Measurements from ENCODE around the gene TMEM51.
"Not testable (repeated sequence)": the region's sequence is repeated elsewhere in the genome, so short reads cannot be mapped to it uniquely, and the experiment has no call there.

The TMEM51 gene

GRCh38 chr1:15168479-15168878 lies 14.9 kb downstream of the TMEM51 start:
- no peak for TF ChIP-seq CTCF (IDR thresholded peaks at IDR 0.05; ENCODE audit: insufficient read depth, low read depth, low read length, missing control alignments)
- peak; percentile 53 for DNase-seq (ENCODE audit: low read depth)
- no peak overlapping the region for H3K4me3 ChIP-seq (ENCODE audit: low read depth, low read length)

GRCh38 chr1:15170071-15170470 lies 16.5 kb downstream of the TMEM51 start:
- DNase-seq (ENCODE audit: low read depth), result no peak
- H3K4me3 ChIP-seq (ENCODE audit: low read depth, low read length), result no peak overlapping the region
- TF ChIP-seq CTCF (IDR thresholded peaks at IDR 0.05; ENCODE audit: insufficient read depth, low read depth, low read length, missing control alignments), result no peak

GRCh38 chr1:15171271-15171908 lies 17.8 kb downstream of the TMEM51 start:
- no peak for TF ChIP-seq CTCF (IDR thresholded peaks at IDR 0.05; ENCODE audit: insufficient read depth, low read depth, low read length, missing control alignments)
- DNase-seq (ENCODE audit: low read depth), result no peak
- H3K4me3 ChIP-seq (ENCODE audit: low read depth, low read length), result no peak overlapping the region

- TF ChIP-seq CTCF (IDR thresholded peaks at IDR 0.05; ENCODE audit: insufficient read depth, low read depth, low read length, missing control alignments), result no peak
- no peak overlapping the region for H3K4me3 ChIP-seq (ENCODE audit: low read depth, low read length)
- no peak for DNase-seq (ENCODE audit: low read depth)
Measured at GRCh38 chr1:15172405-15173259, 19.1 kb downstream of the TMEM51 start.

GRCh38 chr1:15173863-15174614 lies 20.5 kb downstream of the TMEM51 start:
- no peak for DNase-seq (ENCODE audit: low read depth)
- no peak for TF ChIP-seq CTCF (IDR thresholded peaks at IDR 0.05; ENCODE audit: insufficient read depth, low read depth, low read length, missing control alignments)
- H3K4me3 ChIP-seq (ENCODE audit: low read depth, low read length), result no peak overlapping the region

- H3K4me3 ChIP-seq (ENCODE audit: low read depth, low read length), result no peak overlapping the region
- no peak for DNase-seq (ENCODE audit: low read depth)
- TF ChIP-seq CTCF (IDR thresholded peaks at IDR 0.05; ENCODE audit: insufficient read depth, low read depth, low read length, missing control alignments), result no peak
Measured at GRCh38 chr1:15174615-15174983, 21.1 kb downstream of the TMEM51 start.

- not testable (repeated sequence) for H3K4me3 ChIP-seq (ENCODE audit: low read depth, low read length)
- DNase-seq (ENCODE audit: low read depth), result peak; percentile 46
Measured at GRCh38 chr1:15175324-15176094, 22.0 kb downstream of the TMEM51 start.

Data from GM12865 (cell line).